Skin of body (tissue), 2 donors: Measurements from ENCODE around the gene DUS2. TPM values are rescaled to one million over a fixed set of nuclear protein-coding genes. Genes with fewer than 3 reads are reported as not detected.
A peak's percentile ranks its signal among the peaks of the same experiment; 100 is the strongest.

Source experiments
- DNase-seq: peaks from one replicate; lab custom pipeline; 2025; lab: John Stamatoyannopoulos, UW
- total RNA-seq: library from RNA; depleted of rRNA; stranded (reverse); fragments of >200 nt; gene quantifications from one replicate; pipeline ENCODE4 v1.2.3, GENCODE V29; 2014

DUS2 gene
- total RNA-seq, 1 donor from 2014 or later, result 11.0 TPM

DNA sequence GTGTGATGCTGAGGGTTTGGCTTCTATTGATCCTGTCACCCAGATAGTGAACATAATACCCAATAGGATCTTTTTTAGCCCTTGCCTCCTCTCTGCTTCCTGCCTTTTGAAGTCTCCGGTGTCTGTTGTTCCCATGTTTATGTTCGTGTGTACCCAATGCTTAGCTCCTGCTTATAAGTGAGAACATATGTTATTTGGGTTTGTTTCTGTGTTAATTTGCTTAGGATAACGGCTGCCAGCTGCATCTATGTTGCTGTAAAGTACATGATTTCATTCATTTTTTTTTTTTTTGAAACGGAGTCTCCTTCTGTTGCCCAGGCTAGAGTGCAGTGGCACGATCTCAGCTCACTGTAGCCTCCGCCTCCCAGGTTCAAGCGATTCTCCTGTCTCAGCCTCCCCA, 23.0 kb downstream of the DUS2 start:
- no peak for DNase-seq

DNA sequence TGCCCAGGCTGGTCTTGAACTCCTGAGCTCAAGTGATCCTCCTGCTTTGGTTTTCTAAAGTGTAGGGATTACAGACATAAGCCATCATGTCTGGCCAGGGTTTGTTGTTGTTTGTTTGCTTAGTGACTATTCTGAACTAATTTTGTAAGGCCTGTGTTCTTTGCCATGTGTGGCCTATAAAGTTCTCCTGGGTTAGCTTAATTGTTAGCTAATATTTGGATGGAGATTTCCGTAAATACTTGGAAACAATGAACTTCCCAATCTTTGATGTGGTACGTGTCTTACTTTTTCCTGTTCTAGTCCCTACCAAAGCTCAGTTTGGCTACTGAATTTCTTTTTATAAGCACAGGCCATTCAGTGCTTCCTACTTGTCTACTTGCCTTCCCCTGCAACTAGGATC, 24.9 kb downstream of the DUS2 start:
- DNase-seq, result no peak

DNA sequence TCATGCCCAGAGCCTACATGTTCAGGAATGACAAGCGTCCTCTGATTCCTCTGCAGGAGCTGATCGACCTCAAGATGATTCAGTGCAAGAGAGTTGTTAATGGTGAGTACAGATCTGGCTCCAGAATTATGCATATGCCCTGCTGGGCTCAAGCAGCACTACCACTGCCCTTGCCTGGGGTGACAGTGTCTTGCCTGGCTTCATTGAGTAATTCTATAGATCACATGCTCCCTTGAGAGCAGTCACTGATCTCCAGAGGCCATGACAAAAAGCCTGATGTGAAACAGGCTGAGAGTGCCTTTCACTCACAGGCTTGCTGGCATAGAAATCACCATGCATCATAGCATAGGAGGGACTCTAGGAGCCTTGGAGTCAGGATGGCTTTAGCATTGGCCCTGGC, 26.4 kb downstream of the DUS2 start:
- no peak for DNase-seq

DNA sequence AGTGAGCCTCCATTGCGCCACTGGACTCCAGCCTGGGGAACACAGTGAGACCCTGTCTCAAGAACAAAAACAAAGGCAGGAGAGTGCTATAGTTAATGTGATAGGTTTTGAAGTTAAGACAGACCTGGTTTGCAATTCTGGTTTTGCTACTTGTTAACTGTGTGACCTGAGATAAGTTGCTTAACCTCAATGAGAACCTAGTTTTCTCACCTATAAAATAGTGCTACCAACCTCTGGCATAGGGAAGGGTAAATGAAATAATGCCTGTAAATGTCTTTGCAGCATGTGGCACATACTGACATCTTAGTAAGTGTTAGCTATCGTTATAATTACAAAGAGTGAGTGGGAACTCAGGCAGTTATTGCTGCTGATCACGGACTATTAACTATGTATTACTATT, 32.3 kb downstream of the DUS2 start:
- no peak for DNase-seq

DNA sequence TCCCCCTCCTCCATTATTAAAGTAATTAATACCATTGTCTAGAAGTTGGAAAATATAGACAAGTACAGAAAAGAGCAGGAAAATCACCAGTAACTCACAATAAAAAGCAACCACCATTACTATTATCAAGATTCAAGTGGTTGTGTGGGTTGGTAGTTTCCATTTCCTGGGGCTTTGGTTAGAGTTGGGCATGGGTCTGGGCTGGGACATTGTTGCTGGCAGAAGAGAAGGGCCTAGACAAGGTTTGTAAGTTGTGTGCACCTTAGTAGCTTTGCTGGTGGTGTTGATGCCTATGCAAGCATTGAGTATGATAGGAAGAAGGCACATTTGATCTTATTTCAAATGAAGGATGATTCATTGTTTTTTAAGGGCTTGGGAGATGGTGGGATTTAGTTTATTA, 36.7 kb downstream of the DUS2 start:
- DNase-seq, result no peak

DNA sequence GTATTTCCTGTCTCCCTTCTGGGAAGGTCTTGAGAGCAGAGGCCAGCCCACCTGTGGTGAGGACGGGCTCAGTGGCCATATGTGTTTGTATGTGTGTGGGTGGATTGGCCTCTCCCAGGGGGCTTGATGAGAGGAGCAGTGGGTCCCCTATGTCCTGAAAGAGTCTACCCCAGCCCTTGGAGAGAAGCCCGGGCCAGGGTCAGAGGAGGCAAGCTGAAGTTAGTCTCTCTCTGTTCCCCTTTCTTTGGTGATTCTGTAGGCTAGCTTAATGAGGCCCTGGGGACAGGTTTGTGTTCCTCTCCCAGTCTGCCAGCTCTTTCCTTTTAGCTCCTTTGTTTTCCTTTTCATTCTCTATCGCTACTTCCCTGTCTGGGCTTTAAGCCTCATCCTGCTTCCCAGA, 38.3 kb downstream of the DUS2 start:
- no peak for DNase-seq

DNA sequence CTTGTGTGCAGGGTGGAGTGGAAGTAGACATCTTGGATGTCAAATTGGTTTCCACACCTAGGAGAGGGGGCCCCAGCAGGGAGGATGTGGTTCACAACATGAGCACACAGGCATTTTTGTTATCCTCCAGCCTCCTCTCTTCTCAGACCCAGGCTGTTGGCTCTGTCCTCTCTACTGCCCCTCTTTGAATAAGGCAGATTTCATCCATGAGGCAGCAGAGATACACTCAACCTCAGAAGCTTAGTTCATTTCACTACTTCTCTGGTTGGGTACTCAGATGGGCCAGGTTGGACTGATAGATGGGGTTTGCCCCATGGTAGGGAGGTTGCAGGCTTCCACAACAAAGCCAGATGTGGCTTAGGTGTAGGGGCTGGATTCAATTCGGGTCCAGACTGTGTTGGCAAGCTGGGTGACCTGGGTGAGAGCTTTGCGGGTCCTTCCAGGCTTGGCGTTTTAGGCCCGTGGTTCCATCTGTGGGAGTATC, 39.9 kb downstream of the DUS2 start:
- no peak for DNase-seq

DNA sequence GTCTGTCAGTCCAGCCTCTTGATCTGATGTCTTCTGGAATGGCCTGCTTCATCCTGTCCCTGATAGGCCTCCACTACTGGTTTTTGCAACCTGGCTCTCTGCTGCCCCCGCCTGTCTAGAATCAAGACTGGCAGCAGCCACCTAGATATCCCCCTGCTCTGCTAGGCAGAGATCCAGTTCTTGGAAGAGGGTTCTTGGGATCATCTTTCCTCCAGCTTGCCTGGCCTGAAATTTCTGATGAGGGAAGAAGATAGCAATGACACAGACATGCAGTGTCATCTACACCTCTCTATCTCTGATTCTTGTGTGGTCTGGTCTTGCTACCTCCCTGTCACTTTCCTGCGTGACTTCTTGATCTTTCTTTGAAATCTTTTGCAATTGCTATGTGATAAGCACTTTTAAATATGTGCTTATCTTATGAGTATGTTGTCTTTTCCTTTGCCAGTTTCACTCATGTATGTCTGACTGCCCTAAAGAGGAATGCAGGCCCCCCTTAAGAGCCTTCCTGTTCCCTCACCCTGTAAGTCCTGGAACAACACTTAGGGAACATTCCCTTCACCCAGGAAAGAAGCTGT, 41.8 kb downstream of the DUS2 start:
- DNase-seq, result no peak

DNA sequence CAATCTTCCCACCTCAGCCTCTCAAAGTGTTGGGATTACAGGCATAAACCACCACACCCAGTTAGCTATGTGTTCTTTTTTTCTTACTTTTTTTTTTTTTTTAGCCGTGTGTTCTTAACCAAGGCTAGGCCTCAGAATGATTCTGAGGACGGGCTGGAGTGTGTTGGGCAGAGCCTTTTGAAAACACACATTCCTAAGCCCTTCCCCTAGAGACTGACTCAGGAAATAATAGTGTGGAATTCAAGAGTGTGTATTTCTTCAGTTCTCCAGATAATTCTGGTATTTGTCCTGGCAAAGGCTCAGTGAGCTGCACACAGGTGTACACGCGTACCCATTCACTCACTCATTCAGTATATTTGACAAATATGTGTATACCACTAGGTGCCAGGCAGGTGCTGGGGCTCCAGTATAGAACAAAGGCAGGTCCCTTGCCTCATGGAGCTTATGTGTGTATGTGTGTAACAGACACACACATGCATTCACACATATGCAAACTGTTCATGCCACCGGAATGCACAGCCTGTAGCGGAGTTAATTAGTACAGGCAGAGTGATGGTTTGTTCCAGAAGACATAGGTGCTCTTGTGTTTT, 42.7 kb downstream of the DUS2 start:
- DNase-seq, result no peak

DNA sequence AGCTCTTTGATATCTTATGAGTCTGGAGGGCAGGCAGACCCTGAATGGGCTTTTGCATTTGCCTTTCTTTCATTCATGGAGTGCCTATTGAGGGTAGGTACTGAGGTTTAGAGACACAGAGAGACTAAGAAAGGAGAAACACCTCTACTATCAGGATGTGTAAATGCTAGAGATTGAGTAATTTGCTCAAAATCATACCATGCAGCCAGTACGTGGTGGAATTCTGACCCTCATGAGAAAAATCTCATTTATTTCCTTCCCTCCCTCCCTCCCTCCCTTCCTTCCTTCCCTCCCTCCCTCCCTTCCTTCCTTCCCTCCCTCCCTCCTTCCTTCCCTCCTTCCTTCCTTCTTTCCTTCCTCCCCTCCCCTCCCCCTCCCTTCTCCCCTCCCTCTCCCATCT, 43.7 kb downstream of the DUS2 start:
- DNase-seq, result no peak

DNA sequence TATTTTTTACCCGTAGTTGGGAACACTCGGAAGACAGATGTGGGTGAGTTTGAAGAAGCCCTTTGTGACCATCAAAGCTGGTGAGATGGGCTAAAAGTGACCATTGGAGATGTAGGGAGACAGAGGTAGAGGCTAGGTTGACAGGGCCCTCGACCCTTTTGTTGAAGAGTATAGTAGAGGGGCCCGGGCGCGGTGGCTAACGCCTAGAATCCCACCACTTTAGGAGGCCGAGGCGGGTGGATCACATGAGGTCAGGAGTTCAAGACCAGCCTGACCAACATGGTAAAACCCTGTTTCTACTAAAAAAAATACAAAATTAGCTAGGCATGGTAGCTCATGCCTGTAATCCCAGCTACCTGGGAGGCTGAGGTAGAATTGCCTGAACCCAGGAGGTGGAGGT, 45.8 kb downstream of the DUS2 start:
- DNase-seq, result no peak

DNA sequence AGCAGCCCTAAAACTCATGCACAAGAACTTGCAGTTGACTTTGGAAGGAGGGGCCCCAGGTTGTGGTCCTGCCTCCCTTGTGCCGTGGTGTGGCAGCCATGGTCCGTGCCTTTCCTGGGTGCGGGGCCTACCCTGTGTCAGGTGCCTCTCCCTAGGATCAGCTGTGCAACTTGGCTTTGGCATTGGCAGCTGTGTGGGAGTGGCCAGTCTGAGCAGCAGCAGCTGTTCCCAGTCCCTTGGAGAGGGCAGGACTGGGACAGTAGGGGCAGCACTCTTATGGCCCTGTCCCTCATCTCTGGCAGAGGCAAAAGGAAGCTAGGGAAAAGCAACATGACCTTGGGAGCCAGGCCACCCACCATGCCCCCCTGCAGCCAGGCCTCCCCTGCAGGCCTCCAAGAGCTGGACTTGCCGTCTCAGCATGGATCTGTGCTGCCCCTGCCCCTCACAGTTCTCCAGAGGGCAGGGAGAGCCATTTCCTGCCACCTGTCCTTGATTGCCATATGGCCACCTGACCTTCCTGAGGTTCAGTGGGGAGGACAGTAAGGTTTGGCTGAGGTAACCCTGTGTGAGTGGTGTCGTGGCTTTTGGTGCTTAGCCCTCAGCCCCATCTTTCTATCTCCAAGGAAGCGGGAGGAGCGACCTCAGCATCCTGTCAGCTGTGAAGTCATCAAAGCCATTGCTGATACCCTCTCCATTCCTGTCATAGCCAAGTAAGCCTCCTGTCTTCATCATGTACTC, 46.6 kb downstream of the DUS2 start:
- no peak for DNase-seq

DNA sequence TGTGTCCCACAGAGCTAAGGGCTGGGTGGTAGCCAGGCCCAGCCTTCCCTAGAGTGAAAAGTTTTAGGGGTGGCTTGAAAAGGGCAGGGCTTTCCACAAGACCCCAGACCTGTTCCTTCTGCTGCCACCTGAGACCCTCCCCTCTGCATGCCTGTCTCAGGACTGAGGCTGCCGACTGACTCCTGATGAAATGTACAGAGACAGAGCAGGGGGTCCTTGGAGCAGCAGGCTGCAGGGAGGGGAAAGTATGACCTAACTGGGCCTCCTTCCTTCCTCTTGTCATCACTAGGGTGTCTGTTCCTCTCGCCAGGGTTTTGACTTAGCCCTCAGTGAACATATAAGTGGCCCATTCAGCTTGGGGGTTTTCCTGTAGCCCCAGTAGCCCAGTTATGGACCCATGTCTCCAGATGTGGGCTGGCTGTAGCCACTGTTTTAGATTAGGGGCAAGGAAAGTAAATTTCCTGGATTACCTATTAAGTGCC, 47.2 kb downstream of the DUS2 start:
- no peak for DNase-seq

DNA sequence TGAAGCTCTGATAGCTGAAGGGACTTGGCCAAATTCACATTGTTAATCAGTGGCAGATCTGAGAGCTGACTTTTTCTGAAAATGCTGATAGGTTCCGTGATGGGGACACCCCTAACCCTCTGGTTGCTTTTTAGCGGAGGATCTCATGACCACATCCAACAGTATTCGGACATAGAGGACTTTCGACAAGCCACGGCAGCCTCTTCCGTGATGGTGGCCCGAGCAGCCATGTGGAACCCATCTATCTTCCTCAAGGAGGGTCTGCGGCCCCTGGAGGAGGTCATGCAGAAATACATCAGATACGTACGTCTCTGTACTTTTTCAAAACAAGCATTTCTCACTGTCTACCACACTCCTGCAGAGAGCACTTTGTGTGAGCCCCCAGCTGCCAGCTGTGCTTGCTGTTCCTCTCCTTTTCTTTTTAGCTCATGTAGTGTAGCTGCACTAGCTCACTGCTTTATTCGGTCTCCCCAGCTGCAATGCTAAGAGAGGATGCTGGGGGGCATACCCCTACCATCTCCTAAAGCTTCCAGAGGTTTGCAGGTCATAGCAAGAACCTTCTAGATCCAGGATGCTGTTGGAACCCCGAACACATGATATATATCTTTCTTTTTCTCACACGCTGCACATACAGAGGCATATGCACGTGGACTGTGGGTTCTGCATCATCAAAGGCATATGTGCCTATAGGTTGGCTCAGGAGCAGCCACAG, 47.9 kb downstream of the DUS2 start:
- no peak for DNase-seq

DNA sequence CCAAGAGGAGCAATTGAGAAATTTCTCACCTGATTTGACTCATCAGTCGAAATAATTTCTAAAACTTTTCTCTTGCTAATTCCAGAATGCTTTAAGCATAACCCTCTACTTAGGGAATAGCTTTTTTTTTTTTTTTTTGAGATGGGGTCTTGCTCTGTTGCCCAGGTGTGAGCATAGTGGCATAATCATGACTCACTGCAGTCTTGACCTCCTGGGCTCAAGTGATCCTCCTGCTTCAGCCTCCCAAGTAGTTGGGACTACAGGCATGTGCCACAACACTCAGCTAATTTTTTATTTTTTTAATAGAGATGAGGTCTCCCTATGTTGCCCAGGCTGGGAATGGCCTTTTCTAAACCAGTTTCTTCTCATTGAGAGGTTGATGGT, 48.4 kb downstream of the DUS2 start:
- DNase-seq, result no peak

DNA sequence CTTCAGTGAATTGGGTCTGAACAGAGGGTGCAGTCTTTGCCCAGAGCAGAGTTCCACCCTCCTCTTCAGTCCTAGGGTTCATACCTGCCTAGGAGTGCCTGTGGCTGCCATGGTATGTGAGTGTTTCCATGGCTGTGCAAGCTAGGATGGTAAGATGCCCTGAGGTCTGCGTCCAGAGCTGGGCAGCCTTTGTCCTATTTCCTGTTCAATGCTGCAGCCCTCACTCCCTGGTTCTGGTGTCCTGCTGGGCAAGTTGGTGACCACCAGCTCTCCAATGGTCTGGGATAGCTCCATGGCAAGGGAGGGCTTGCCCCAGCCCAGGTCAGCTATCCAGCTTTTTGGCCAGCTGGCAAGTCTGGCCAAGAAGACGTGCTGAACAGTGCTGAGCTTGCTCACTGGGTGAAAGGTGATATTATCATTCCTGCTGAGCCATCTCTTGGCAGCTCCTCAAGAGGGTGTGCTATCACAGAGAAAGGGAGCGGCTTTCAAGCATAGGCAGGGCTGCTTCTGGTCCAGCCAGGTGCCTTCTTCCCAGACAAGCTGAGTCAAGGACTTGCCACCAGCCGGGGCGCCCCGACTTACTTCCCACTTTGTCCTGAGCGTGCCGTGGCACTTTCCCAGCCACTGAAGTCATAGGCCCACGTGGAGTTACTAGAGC, 49.1 kb downstream of the DUS2 start:
- peak; percentile 14 for DNase-seq

DNA sequence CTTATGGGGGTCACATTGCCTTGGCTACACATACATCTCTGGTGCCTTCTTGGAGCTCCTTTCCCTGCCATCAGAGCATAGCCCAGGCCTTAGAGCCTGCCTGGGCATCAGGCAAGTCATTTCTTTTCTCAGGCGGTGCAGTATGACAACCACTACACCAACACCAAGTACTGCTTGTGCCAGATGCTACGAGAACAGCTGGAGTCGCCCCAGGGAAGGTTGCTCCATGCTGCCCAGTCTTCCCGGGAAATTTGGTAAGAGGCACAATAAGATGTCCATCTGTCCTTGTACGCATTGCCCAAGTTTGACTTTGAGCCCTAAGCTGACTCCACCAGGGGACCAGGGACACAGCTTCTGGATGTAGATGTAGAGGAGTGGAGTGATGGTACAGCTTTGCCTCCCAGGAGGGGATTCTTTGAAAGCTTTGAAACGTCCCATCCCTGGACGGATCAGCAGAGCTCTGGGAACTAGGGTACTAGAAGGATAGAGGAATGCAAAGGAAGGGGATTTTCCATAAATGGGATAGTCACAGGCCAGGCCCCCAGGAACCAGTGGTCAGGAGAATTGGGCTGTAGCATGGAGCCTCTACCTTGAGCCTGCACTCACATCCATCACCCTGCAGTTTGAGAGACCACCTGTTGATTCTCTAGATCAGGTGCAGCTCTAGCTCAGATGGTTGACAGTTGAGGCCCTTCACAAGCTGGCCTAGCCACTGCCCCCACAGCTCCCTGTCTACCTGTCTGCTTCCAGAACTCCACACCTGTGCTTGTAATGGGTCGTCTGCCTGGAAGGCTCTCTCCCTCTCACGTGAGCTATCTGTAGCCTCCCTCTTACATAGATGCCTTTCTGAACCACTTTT, 51.0 kb downstream of the DUS2 start:
- no peak for DNase-seq

DNA sequence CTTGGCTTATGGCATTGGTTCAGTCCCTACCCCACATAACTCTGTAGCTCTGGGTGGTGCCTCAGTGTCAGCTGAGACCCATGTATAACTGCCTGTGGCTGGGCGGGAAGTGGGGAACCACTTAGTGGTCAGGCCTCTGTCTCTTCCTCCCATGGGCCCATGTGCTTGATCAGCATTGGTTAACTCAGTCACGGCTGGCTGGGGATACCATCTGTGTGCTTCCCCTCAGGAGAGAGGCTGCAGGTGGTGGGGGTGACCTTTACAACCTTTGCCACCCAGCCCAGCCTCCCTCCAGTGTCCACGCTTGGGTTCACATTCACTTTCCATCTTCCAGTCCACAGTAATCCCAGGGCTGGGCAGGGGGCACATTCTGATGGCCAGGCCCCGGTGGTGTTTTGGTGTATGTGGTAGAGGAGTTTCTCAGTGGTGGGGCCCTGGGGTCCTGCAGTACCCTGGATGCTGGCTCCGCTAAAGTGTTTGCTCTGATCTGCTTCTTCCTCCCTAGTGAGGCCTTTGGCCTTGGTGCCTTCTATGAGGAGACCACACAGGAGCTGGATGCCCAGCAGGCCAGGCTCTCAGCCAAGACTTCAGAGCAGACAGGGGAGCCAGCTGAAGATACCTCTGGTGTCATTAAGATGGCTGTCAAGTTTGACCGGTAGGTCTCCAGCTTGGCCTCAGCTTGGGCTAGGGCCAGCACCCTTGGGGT, 51.9 kb downstream of the DUS2 start:
- no peak for DNase-seq

DNA sequence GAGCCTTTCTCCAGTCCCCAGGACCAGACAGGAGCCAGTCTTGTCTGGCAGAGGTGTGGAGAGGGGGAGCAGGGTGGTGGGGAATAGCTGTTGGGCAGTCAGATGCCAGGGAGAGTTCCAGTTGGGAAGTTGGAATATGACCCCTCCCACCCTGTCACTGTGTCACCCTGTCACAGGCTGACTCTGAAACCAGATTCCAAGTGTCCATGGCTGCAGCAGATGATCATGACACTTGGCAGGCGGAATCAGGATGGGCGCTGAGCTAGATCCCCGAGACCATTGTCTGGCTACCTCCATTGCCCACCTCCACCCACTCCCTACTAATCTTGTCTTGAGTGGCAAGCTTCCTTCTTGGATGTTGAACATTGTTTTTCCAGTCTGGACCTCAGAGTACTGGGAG, 52.9 kb downstream of the DUS2 start:
- no peak for DNase-seq

DNA sequence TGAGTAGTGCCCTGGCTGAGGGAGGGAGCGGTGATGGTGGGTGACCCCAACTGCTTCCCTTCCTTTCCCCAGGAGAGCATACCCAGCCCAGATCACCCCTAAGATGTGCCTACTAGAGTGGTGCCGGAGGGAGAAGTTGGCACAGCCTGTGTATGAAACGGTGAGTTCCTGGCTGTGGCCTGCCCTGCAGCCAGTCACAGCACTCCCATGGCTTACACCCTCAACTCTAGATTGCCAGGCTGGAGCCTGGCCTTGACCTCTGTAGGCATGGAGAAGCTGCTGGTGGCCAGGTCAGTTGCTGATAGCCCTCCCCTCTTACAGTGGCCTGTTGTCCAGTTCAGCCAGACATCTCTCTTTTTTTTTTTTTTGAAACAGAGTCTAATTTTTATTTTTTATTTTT, 53.5 kb downstream of the DUS2 start:
- no peak for DNase-seq
